ENCODE data around the gene YWHAB.

Gene YWHAB

GRCh38 chr20:44948107-44948506 is 62.6 kb downstream of the YWHAB start:
- ATAC-seq (no peak), DNase-seq (no peak)
- no peaks in the 10 kb centered on the region for H3K9me3 Mint-ChIP-seq
- H3K4me1 Mint-ChIP-seq = peaks cover 19% of the 10 kb centered on the region
- no peak overlapping the region for H3K27ac Mint-ChIP-seq
- H3K4me3 Mint-ChIP-seq = no peak overlapping the region
- no peaks in the 10 kb centered on the region for H3K27me3 Mint-ChIP-seq

DNA sequence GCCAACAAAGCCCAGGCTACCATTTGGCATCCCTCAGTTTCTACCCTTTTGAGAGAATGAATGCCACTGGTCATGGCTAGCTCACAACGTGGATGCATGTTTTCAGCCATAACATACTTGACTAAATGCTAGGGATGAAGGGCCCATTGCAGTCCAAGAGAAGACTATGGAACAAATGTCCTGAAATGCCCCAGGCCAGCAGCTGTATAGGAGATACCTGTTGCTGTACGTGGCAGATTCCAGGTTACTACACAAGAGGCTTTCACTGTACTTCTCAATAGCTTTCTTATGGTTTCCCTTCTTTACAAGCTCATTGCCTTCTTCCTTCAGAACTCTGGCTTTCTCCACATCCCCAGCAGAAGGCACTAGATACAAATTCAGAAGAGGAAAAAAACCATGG is 63.0 kb downstream of the YWHAB start:
- Mint-ChIP-seq H3K4me1 (peaks cover 23% of the 10 kb centered on the region), H3K4me3 (no peak overlapping the region), H3K9me3 (no peaks in the 10 kb centered on the region), H3K27me3 (no peaks in the 10 kb centered on the region), H3K27ac (no peak overlapping the region)
- ATAC-seq = no peak
- DNase-seq = no peak

- ATAC-seq = no peak
- no peak for DNase-seq
- no peaks in the 10 kb centered on the region for H3K27me3 Mint-ChIP-seq
- H3K4me1 Mint-ChIP-seq = peaks cover 25% of the 10 kb centered on the region
- no peak overlapping the region for H3K4me3 Mint-ChIP-seq
- H3K9me3 Mint-ChIP-seq = no peaks in the 10 kb centered on the region
- H3K27ac Mint-ChIP-seq = peak overlapping the region in 1 of 2 donors; percentile 21
Observed at GRCh38 chr20:44950368-44950767, 64.9 kb downstream of the YWHAB start.

DNA sequence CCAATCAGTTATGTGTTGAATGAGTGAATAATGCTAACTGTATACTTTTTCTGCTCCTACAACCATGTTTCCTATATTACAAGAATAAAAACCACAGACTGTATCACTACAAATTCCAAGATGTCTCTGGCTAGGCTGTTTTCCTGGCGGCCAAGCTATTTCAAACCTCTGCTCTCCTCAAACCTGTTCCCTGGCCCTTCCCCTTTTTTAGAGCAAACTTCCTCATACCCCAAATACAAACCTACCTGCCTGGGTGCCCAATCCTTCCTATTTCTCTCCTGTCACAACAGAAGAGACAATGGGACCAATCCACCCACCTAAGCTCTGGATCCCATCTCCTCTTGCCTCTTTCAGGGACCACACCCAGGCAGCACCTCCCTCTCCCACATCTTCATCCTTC is 67.2 kb downstream of the YWHAB start:
- Mint-ChIP-seq H3K27me3 (no peaks in the 10 kb centered on the region), H3K4me1 (peaks cover 44% of the 10 kb centered on the region), H3K27ac (peak overlapping the region in 1 of 2 donors; percentile 52), H3K9me3 (no peaks in the 10 kb centered on the region), H3K4me3 (no peak overlapping the region)
- no peak for DNase-seq
- ATAC-seq = no peak

DNA sequence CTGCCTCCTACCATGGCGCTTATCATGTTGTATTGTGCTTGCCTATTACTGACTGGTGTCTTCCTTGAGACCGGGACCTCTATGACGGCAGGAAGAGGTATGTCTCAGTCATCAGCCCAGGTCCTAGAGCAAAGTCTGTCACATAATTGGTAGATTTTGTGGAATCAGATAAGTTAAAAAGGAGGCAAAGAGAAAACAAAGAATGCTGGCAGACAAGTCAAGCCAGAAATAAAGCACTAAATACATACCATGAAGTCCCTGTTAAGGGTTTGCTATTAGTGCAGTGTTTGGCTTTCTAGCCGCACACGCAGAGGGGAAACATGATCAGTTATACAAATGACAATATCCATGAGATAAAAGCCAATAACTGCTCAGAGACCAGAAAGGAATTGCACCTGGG is 68.7 kb downstream of the YWHAB start:
- H3K27me3 Mint-ChIP-seq = no peaks in the 10 kb centered on the region
- no peak for ATAC-seq
- H3K27ac Mint-ChIP-seq = peak overlapping the region in 1 of 2 donors; percentile 82
- no peak for DNase-seq
- H3K4me1 Mint-ChIP-seq = peaks cover 58% of the 10 kb centered on the region
- H3K9me3 Mint-ChIP-seq = no peaks in the 10 kb centered on the region
- H3K4me3 Mint-ChIP-seq = no peak overlapping the region

- no peak overlapping the region for H3K27ac Mint-ChIP-seq
- H3K4me3 Mint-ChIP-seq = no peak overlapping the region
- no peaks in the 10 kb centered on the region for H3K9me3 Mint-ChIP-seq
- no peak for ATAC-seq
- no peaks in the 10 kb centered on the region for H3K27me3 Mint-ChIP-seq
- DNase-seq = no peak
- H3K4me1 Mint-ChIP-seq = peaks cover 55% of the 10 kb centered on the region
Observed at GRCh38 chr20:44955270-44955669, 69.8 kb downstream of the YWHAB start.

- DNase-seq = no peak
- H3K27ac Mint-ChIP-seq = peak overlapping the region; percentile 23 to 28
- H3K9me3 Mint-ChIP-seq = no peaks in the 10 kb centered on the region
- H3K4me3 Mint-ChIP-seq = no peak overlapping the region
- no peak for ATAC-seq
- peaks cover 65% of the 10 kb centered on the region for H3K4me1 Mint-ChIP-seq
- no peaks in the 10 kb centered on the region for H3K27me3 Mint-ChIP-seq
Observed at GRCh38 chr20:44956410-44956809, 70.9 kb downstream of the YWHAB start.

All from stimulated activated naive CD8-positive, alpha-beta T cell treated with anti-CD3 and anti-CD28 coated beads, Interleukin-15, amount 100 ng/mL, for 72 hours (primary cell).